Hypothalamus (tissue), 51 donors: ENCODE data around the gene LAMTOR4.
A peak's percentile ranks its signal among the peaks of the same experiment; 100 is the strongest.
"Not testable (repeated sequence)": the region's sequence is repeated elsewhere in the genome, so short reads cannot be mapped to it uniquely, and the experiment has no call there.

Source experiments
- DNase-seq, 51 donors: peaks; one replicate each; lab custom pipeline; 2025; lab: John Stamatoyannopoulos, UW

The LAMTOR4 gene

GRCh38 chr7:100192969-100193368, 44.3 kb downstream of the LAMTOR4 start:
- DNase-seq: no peak

GRCh38 chr7:100195222-100195621, 46.5 kb downstream of the LAMTOR4 start:
- no peak for DNase-seq

- not testable (repeated sequence) for DNase-seq
Measured at GRCh38 chr7:100195901-100196322, 47.2 kb downstream of the LAMTOR4 start.

- peak in 1 of 51 donors; percentile 25 for DNase-seq
Measured at GRCh38 chr7:100198266-100198665, 49.5 kb downstream of the LAMTOR4 start.

GRCh38 chr7:100200693-100201092, 52.0 kb downstream of the LAMTOR4 start:
- DNase-seq: no peak
